ENCODE measurements around the gene UBE2K.
"Not testable (repeated sequence)": the region's sequence is repeated elsewhere in the genome, so short reads cannot be mapped to it uniquely, and the experiment has no call there.

DNA sequence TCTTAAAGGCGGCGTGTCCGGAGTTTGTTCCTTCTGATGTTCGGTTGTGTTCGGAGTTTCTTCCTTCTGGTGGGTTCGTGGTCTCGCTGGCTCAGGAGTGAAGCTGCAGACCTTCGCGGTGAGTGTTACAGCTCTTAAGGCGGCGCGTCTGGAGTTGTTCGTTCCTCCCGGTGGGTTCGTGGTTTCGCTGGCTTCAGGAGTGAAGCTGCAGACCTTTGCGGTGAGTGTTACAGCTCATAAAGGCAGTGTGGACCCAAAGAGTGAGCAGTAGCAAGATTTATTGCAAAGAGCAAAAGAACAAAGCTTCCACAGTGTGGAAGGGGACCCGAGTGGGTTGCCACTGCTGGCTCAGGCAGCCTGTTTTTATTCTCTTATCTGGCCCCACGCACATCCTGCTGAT, 19.8 kb downstream of the UBE2K start:
- TF ChIP-seq, protein P1, sequence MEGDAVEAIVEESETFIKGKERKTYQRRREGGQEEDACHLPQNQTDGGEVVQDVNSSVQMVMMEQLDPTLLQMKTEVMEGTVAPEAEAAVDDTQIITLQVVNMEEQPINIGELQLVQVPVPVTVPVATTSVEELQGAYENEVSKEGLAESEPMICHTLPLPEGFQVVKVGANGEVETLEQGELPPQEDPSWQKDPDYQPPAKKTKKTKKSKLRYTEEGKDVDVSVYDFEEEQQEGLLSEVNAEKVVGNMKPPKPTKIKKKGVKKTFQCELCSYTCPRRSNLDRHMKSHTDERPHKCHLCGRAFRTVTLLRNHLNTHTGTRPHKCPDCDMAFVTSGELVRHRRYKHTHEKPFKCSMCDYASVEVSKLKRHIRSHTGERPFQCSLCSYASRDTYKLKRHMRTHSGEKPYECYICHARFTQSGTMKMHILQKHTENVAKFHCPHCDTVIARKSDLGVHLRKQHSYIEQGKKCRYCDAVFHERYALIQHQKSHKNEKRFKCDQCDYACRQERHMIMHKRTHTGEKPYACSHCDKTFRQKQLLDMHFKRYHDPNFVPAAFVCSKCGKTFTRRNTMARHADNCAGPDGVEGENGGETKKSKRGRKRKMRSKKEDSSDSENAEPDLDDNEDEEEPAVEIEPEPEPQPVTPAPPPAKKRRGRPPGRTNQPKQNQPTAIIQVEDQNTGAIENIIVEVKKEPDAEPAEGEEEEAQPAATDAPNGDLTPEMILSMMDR (CRISPR knock-in tag; IDR thresholded peaks at IDR 0.05): not testable (repeated sequence)
- not testable (repeated sequence) for TF ChIP-seq PCBP1 (IDR thresholded peaks at IDR 0.05; ENCODE audit: borderline replicate concordance, low read depth, low read length); RFX5 (IDR thresholded peaks at IDR 0.05; ENCODE audit: low read depth, low read length); MTA3 (CRISPR knock-in tag; IDR thresholded peaks at IDR 0.05); MAFK (conservative IDR thresholded peaks at IDR 0.05 in 1 of 2, IDR thresholded peaks at IDR 0.05 in 1 of 2; ENCODE audit: low read length in 2 of 2); EP300 (IDR thresholded peaks at IDR 0.05; ENCODE audit: low read depth in 2 of 2, low read length in 2 of 2); EP300 (CRISPR knock-in tag; IDR thresholded peaks at IDR 0.05; ENCODE audit: borderline replicate concordance); ZNF44 (CRISPR knock-in tag; IDR thresholded peaks at IDR 0.05); GTF2F1 (IDR thresholded peaks at IDR 0.05; ENCODE audit: low read length); TGIF2 (CRISPR knock-in tag; IDR thresholded peaks at IDR 0.05); ZNF12 (CRISPR knock-in tag; IDR thresholded peaks at IDR 0.05); POLR2AphosphoS5 (IDR thresholded peaks at IDR 0.05; ENCODE audit: low read depth, low read length); RBM22 (optimal IDR thresholded peaks at IDR 0.05; ENCODE audit: low read length)
- TF ChIP-seq, protein P2, sequence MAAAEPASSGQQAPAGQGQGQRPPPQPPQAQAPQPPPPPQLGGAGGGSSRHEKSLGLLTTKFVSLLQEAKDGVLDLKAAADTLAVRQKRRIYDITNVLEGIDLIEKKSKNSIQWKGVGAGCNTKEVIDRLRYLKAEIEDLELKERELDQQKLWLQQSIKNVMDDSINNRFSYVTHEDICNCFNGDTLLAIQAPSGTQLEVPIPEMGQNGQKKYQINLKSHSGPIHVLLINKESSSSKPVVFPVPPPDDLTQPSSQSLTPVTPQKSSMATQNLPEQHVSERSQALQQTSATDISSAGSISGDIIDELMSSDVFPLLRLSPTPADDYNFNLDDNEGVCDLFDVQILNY (CRISPR knock-in tag; conservative IDR thresholded peaks at IDR 0.05): not testable (repeated sequence)

Measured in HepG2 (cell line).